HUES48 (cell line): Measurements from ENCODE around the gene GP5.

Source experiments
- H3K27ac ChIP-seq: one replicate; pipeline ENCODE4 v1.7.0; 2013; ENCODE audit warnings: low read depth, low read length, inconsistent platforms
- H3K27me3 ChIP-seq: 2 replicates; pipeline ENCODE4 v1.6.1; 2013; ENCODE audit warnings: mild to moderate bottlenecking, low read length; ENCODE audit not compliant: control insufficient read depth, insufficient read depth
- H3K36me3 ChIP-seq: 2 replicates; pipeline ENCODE4 v1.6.1; 2013; ENCODE audit warnings: low read length; ENCODE audit not compliant: control insufficient read depth, insufficient read depth
- H3K4me1 ChIP-seq: 2 replicates; pipeline ENCODE4 v1.6.1; 2013; ENCODE audit warnings: mild to moderate bottlenecking, low read length; ENCODE audit not compliant: control insufficient read depth, insufficient read depth
- H3K4me3 ChIP-seq: 2 replicates; pipeline ENCODE4 v1.5.1; 2013; ENCODE audit warnings: mild to moderate bottlenecking, low read depth, low read length
- H3K9ac ChIP-seq: 2 replicates; pipeline ENCODE4 v1.6.1; 2013; ENCODE audit warnings: mild to moderate bottlenecking, low read depth, low read length, moderate library complexity
- H3K9me3 ChIP-seq: 2 replicates; pipeline ENCODE4 v1.6.1; 2013; ENCODE audit warnings: low read length; ENCODE audit not compliant: control insufficient read depth, insufficient read depth

The GP5 gene

DNA sequence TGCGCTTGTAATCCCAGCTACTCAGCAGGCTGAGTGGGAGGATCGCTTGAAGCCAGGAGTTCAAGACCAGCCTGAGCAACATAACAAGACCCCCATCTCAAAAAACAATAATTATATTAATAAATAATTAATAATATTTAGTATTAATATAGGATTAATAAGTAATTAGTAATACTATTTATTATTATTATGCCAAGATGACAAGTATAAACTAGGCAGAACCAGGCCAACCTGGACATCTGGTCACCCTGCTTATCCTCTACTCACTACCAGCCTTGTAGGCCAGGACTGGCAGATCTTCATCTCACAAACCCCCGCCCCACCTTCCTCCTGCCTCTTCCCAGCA, 48.4 kb downstream of the GP5 start:
- Histone ChIP-seq H3K4me3 (no peak overlapping the region), H3K9ac (no peak overlapping the region), H3K27me3 (no peaks in the 10 kb centered on the region; the same call in 1 of the 2 replicates), H3K9me3 (no peaks in the 10 kb centered on the region), H3K27ac (no peak overlapping the region), H3K36me3 (no peaks in the 10 kb centered on the region), H3K4me1 (no peaks in the 10 kb centered on the region)

DNA sequence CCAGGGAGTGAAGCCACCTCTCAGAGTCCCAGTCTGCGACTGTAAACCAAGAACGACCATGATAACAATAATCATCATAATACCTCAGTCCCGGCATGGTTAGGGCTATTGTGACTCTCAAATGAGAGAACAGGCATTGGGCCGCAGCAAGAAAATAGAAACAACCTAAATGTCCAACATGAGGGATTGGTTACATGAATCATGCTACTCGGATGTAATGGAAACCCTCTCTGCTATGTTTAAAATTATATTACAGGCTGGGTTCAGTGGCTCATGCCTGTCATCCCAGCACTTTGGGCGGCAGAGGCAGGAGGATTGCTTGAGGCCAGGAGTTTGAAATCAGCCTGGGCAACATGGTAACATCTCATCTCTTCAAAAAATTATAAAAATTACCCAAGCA, 50.7 kb downstream of the GP5 start:
- Histone ChIP-seq H3K9me3 (no peaks in the 10 kb centered on the region), H3K27ac (no peak overlapping the region), H3K27me3 (peaks cover 4% of the 10 kb centered on the region), H3K36me3 (no peaks in the 10 kb centered on the region), H3K4me1 (no peaks in the 10 kb centered on the region), H3K4me3 (no peak overlapping the region), H3K9ac (no peak overlapping the region)

DNA sequence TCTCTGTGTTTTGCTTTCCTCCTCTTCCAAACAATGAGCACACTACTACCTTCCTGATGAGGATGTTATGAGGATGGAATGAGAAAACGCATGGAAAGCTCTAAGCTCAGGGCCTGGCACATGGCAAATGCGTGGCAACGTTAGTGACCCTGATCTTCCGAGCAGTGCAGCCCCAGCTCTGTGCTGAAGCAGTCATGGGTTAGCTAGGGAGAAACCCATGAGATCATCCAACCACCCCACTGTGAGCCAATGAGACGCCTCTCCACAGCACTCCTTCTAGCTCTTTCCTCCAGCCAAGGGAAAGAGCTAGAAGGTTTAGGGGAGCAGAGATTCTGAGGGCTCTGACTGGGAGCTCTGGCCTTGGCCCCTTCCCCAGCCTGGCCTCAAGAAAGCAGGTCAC, 52.4 kb downstream of the GP5 start:
- H3K4me3 ChIP-seq: no peak overlapping the region
- peaks cover 15% of the 10 kb centered on the region for H3K27me3 ChIP-seq
- no peak overlapping the region for H3K27ac ChIP-seq

DNA sequence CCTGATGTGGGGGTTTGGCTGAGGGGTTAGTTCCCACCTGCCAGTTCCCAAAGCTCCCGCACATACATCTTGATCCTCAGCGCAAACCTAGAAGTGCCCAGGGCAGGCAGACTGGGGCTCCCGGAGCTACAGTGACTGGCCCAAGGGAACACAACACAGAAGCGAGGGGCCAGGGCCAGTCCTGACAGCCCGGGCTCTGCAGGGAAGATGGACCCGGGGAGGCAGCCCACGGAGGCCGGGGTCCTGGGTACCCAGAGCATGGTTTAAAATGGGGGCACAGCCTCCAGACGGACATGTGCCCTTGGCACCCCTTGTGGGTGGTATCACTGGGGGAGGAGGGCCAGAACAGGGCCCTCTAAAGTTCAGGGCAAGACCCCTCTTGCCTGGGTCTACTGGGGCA, 53.0 kb downstream of the GP5 start:
- H3K36me3 ChIP-seq: no peaks in the 10 kb centered on the region
- no peak overlapping the region for H3K4me3 ChIP-seq
- H3K4me1 ChIP-seq: peaks cover under 1% of the 10 kb centered on the region; the same call in 1 of the 2 replicates
- H3K9me3 ChIP-seq: no peaks in the 10 kb centered on the region
- H3K27me3 ChIP-seq: peaks cover 20% of the 10 kb centered on the region
- H3K27ac ChIP-seq: no peak overlapping the region
- H3K9ac ChIP-seq: no peak overlapping the region

More for the DNA sequence above, 52.4 kb downstream of the GP5 start:
- Histone ChIP-seq H3K9ac (no peak overlapping the region), H3K36me3 (no peaks in the 10 kb centered on the region), H3K9me3 (no peaks in the 10 kb centered on the region), H3K4me1 (no peaks in the 10 kb centered on the region)
